Measurements from ENCODE around the gene HIRIP3.
A peak's percentile ranks its signal among the peaks of the same experiment; 100 is the strongest.

HIRIP3 gene

DNA sequence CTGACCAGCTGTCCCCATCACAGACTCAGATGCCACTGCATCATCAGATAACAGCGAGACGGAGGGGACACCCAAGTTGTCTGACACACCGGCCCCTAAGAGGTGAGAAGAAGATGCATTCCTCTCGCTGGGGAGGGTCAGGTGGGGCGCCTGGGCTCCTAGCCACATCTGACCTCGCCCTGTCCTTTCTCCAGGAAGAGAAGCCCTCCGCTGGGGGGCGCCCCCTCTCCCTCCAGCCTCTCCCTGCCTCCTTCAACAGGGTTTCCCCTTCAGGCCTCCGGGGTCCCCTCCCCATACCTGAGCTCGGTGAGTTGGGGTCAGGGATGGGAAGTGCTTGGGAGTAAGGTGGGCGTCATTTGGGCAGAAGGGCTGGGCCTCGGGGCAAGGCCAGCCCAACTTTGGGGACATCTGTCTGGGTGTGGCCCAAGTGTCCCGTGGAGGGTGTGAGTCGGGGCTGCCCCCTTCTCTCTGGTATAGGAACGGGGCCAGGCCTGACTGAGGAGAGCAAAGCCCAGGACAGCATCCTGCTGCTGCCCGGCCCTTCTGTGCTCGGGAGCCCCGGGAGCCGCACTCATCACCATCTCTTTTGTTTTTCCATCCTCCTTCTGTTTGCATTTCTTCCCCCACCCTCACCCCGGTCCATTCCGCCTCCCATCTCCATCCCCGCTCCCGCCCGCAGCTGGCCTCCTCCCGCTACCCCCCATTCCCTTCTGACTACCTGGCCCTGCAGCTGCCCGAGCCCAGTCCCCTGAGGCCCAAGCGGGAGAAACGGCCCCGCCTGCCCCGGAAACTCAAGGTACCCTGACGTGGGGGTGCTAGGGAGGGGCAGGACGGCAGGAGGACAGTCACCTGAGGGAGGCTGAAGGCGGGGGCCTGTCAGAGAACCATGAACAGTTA, 5.6 kb upstream of the HIRIP3 start:
- DNase-seq (ENCODE audit: low read depth in 1 of 2, low spot score in 1 of 2) = no peak

DNA sequence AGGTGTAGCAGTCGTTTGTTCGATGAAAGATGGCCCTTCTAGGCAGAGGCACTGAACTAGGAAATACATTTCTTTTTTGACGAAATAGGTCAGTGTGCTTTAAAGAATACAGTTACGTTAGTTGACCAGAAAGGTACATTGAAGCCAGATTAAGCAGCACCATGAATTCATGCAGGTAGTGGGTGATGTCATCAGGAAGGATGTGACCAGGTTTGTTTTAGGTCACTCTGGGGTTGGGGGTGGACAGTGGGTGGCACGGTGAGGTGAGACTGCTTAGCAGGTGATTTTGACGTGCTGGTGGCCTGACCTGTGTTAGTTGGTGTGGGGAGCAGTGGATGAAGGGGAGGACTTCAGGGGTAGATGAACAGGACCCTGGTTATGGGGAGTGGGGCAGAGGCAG, 4.2 kb upstream of the HIRIP3 start:
- no peak for DNase-seq (ENCODE audit: low read depth in 1 of 2, low spot score in 1 of 2)

DNA sequence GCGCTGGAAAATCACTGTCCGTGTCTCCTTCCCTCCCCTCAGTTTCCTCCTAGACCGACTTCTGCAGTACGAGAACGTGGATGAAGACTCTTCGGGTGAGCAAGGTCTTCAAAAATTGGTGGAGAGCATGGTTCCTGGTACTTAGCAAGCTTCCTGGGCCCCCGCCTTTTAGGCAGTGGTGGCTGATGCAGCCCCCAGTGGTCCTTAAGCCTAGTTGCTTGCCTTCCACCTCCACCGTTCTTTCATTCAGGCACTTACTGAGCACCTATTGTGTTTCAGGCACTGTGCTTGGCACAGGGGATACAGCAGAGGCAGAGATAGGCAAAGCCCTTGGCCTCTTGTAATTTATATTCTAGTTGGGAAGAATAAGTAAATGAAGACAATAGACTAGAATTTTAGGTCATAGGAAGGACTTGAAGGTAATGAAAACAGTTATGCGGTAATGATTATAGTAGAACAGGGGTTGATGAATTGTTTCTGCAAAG, 1.4 kb upstream of the HIRIP3 start:
- DNase-seq (ENCODE audit: low read depth in 1 of 2, low spot score in 1 of 2) = no peak

DNA sequence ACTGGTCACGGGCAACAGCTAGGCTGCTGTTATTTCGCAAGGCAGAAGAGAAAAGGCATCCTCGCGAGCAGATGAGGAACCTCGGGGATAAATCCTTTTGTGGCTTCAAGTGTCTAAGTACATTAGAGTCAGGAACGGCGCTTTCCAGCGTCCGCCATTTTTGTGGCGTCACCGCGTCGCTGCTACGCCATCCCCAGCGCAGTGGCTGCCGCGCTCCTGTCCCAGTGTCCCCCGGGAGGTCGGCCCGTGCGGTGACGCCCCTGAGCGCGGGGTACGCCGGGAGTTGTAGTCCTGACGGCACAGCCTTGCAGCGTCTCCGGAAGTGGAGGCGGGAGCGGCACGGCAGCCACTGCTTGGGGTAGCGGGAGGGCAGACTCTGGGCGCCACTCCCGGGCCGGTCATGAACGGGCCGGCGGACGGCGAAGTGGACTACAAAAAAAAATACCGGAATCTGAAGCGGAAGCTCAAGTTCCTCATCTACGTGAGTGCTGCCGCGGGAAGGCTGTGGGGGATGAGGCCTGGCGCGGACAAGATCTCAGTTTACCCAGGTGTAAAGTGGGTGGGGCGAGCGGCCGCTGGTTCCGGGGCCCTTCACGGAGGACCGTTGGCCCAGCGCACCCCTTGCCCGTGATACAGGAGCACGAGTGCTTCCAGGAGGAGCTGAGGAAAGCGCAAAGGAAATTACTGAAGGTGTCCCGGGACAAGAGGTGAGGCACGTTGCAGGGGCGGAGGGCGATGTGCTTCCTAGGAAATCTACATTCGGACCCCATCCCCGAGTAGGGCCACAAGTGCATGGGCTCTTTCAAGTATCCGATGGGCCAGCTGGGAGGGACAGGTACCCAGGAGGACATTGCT, 721 bp upstream of the HIRIP3 start, which contains the start of gene INO80E:
Gene INO80E, plus strand, starts transcription at position 331 of the 855 bp plus-strand sequence. Its CDS starts 70 bp downstream, at position 401.
- peak; percentile 99 for DNase-seq (ENCODE audit: low read depth in 1 of 2, low spot score in 1 of 2)

GRCh38 chr16:29994600-29995323, 655 bp downstream of the HIRIP3 start:
- peak in 1 of 2 donors; percentile 54 for DNase-seq (ENCODE audit: low read depth in 1 of 2, low spot score in 1 of 2)

DNA sequence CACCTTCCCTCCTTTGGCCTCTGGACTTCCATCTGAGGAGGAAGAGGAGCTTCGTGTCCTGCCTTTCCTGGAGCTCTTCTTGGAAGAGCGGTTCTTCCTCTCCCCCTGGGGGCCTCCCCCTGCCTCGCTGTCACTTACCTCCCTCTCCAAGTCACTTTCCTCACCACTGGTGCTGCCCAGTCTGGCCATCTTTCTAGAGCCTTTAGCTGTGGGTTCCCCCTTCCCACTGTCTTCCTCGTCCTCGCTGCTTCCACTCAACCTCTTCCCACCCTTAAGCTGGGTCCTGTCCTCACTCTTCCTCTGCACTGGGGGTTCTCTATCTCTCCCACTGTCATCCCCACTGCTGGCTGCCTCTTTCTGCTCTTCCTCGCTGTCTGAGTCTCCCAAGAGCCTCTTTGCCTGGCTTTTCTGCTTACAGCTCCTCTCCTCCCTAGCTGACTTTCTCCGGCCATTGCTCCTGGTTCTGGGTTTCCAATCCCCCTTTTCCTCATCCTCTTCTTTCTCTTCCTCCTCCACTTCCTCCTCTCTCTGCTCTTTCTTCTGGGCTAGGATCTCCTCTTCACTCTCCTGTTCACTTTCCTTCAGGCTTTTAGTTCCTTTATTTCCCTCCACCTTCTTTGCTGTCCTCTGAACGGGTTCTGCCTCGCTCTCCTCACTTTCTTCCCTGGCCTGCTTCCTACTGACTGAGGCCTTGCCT, 1.4 kb downstream of the HIRIP3 start:
- no peak for DNase-seq (ENCODE audit: low read depth in 1 of 2, low spot score in 1 of 2)

- no peak for DNase-seq (ENCODE audit: low read depth in 1 of 2, low spot score in 1 of 2)
Measured at GRCh38 chr16:29993191-29993902, 2.1 kb downstream of the HIRIP3 start.

GRCh38 chr16:29992344-29992967, 3.0 kb downstream of the HIRIP3 start:
- DNase-seq (ENCODE audit: low read depth in 1 of 2, low spot score in 1 of 2) = no peak

DNA sequence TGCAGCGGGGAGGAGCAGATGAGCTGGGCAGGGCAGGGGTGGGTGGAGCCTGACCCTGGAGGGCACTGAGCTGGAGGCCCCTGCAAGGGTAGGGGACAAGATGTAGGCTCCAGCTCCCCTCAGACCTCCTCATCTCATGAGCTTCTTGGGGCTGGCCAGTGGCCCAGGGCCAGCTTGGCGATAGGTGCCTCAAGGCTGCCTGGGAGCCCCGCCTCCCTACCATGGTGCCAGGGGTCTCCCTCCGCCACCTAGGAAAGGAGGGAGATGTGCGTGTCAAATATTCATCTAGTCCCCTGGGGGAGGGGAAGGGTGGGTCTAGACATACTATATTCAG, 3.9 kb downstream of the HIRIP3 start:
- DNase-seq (ENCODE audit: low read depth in 1 of 2, low spot score in 1 of 2) = no peak

GRCh38 chr16:29990883-29991570, 4.4 kb downstream of the HIRIP3 start:
- no peak for DNase-seq (ENCODE audit: low read depth in 1 of 2, low spot score in 1 of 2)

DNA sequence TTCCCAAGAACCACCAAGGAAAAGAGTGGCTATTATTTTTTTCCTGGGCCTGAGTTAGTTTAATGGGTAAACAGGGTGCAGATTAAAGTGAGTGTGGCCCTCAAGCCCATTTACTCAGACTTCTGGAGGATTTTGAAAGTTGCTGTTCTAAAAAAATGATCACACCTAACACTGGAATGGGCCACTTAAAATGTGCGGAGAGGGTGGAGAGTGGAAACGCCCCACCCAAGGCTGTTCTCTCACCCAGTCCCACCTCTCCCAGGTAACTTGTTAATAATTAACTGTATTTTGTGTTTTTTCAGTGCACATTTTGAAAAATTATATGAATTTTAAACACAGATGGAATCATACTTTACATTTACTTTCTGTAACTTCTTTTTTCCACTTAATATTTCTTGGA, 5.4 kb downstream of the HIRIP3 start:
- no peak for DNase-seq (ENCODE audit: low read depth in 1 of 2, low spot score in 1 of 2)

- DNase-seq (ENCODE audit: low read depth in 1 of 2, low spot score in 1 of 2) = no peak
Measured at GRCh38 chr16:29989111-29989858, 6.1 kb downstream of the HIRIP3 start.

GRCh38 chr16:29988346-29989075, 6.9 kb downstream of the HIRIP3 start:
- no peak for DNase-seq (ENCODE audit: low read depth in 1 of 2, low spot score in 1 of 2)

- DNase-seq (ENCODE audit: low read depth in 1 of 2, low spot score in 1 of 2) = no peak
Measured at GRCh38 chr16:29987371-29988085, 7.9 kb downstream of the HIRIP3 start.

- no peak for DNase-seq (ENCODE audit: low read depth in 1 of 2, low spot score in 1 of 2)
Measured at GRCh38 chr16:29986931-29987330, 8.5 kb downstream of the HIRIP3 start.

GRCh38 chr16:29986231-29986630, 9.2 kb downstream of the HIRIP3 start:
- DNase-seq (ENCODE audit: low read depth in 1 of 2, low spot score in 1 of 2) = no peak

- no peak for DNase-seq (ENCODE audit: low read depth in 1 of 2, low spot score in 1 of 2)
Measured at GRCh38 chr16:29985271-29985811, 10.1 kb downstream of the HIRIP3 start.
